ENCODE measurements around the gene SOX10.

- TF ChIP-seq GABPA (tag; conservative IDR thresholded peaks at IDR 0.05; ENCODE audit: low read depth): no peak
- no peak for TF ChIP-seq CREM (IDR thresholded peaks at IDR 0.05; ENCODE audit: low read depth)
- no peak for TF ChIP-seq ZZZ3 (IDR thresholded peaks at IDR 0.05)
Measured at GRCh38 chr22:38033522-38034277, 49.3 kb upstream of the SOX10 start.
